ENCODE data around the gene STMP1.
"Not testable (repeated sequence)": the region's sequence is repeated elsewhere in the genome, so short reads cannot be mapped to it uniquely, and the experiment has no call there.

STMP1 gene

DNA sequence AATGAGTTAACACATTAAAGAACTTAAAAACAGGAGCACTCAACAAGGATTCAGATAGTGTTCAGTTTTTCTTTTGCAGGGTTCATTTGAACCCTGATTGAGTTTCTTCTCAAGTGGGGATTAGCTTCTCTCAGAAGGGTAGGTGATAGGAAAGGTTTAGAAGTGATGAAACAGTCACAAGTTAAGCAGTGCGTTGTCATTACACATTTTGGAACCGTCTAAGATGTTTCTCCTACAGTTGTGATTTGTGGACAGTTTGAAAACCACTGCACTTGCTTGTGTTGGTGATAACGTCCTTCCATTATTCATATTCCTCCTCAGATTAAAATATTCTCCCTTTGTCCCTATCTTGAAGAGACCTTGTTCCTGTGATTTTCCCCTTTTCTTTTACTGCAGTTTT lies 2.7 kb downstream of the STMP1 start:
- no peak for DNase-seq

DNA sequence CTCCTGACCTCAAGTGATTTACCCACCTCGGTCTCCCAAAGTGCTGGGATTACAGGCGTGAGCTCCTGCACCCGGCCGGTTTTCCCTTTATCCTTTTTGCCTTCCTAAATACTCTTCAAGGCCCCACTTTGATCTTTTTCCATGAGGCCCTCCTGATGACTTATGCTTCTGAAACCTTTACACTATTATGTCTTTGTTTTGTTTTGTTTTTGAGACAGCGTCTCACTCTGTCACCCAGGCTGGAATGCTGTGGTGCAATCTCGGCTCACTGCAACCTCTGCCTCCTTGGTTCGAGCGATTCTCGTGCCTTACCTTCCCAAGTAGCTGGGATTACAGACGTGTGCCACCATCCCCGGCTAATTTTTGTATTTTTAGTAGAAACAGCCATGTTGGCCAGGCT lies 3.8 kb downstream of the STMP1 start:
- DNase-seq: no peak

DNA sequence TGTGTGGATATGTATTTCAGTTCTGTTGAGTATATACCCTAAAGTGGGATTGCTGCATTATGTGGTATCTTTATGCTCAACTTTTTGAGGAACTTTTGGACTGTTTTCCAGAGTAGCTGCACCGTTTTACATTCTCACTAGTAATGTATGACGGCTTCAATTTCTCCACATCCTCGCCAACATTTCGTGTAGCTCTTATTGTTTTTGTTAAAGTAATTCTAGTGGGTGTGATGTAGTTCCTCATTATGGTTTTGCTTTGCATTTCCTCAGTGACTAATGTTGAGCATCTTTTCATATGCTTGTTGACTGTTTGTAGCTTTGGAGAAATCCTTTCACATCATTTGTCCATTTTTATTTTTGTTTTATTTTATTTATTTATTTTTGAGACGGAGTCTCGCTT lies 4.5 kb downstream of the STMP1 start:
- DNase-seq: no peak

DNA sequence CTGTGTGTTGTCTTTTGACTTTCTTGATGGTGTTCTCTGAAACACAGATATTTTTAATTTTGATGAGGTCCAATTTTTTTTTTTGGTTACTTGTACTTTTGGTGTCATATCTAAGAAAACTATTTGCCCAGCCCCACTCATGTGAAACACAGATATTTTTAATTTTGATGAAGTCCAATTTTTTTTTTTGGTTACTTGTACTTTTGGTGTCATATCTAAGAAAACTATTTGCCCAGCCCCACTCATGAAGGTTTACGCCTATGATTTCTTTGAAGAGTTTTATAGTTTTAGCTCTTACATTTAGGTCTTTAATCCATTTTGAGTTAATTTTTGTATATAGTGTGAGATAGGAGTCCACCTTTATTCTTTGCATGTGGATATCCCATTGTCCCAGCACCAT lies 5.3 kb downstream of the STMP1 start:
- not testable (repeated sequence) for DNase-seq

DNA sequence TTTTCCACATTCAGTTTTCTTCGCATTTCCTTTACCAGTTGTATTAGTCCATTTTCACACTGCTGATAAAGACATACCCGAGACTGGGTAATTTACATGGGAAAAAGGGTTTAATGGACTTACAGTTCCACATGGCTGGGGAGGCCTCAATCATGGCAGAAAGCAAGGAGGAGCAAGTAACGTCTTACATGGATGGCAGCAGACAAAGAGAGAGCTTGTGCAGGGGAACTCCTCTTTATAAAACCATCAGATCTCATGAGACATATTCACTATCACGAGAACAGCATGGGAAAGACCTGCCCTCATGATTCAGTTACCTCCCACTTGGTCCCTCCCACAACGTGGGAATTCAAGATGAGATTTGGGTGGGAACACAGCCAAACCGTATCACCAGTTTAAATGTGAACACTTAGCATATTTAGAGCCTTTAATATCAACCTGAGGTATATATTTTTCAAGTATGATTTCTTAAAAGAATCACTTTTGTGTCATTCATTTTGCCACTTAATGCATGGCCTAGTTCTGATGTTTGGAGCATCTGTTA lies 6.6 kb downstream of the STMP1 start:
- DNase-seq: not testable (repeated sequence)

DNA sequence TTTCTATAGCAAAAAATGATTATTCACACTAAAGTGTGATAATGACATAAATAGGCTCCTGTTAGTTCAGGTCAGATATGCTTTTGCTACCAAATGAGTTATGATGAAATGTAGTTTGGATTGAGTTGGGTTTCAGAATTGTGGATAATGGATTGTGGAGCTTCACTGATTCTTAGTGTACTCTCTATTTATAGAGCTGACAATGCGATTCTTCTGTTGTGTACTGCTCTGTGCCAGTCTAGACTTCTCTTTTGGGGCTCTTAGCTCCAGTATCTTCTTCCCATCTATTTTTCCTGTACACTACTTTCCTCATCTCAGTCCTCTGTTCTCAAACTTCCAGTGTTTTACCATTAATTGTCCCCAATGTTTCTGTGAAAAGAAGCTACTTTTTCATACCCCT lies 7.5 kb downstream of the STMP1 start:
- no peak for DNase-seq

DNA sequence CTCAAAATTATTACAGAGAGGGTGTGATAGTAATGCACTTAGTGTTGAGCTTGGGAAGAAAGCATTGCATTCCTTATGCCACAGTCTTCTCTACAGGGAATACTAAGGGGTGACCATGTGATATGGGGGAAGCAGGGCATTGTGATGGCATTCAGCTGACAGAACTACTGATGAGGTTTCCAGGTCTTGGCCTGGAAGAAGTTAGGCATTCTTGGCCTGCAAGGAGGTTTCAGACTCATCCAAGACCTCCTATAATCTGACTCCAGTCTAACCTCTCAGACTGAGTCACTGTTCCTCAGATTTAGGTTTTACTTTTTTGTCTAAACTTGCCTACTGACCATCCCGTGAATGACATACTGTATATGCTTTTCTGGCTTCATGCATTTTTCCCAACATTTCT lies 7.9 kb downstream of the STMP1 start:
- DNase-seq: no peak

DNA sequence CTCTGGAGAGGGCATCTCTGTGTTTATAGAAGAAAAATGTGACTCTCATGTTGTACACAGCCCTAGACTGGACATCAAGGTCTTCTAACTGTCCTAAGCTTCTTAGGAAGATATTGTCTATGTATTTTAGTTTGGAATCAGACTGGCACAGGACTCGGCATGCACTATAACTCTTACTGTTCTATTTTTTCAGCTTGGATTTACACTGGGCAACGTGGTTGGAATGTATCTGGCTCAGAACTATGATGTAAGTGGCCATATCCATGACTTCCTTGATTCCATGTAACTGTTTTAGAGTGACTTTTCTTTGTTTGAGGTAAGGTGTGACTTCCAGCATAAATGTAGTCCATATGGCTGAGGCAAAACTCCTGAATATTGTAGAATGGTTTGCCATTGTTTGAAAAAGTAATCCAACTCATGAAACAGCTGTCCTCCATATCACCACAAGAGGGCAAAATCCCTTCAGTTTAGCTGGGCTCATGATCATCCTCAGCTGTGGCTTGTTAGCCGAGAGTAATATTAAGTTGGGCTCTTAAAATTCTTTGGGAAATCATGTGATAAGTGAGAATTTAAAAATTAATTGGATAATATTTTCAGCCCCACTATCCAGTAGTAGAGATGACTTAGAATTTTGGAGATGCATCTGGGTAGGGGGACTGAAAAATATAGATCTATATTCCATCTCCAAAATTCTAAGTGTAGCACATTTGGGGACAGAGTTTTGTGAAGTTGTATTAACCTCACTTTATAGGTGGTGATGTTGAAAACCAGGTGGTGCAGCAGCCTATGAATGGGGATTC lies 10.4 kb downstream of the STMP1 start:
- DNase-seq: no peak

DNA sequence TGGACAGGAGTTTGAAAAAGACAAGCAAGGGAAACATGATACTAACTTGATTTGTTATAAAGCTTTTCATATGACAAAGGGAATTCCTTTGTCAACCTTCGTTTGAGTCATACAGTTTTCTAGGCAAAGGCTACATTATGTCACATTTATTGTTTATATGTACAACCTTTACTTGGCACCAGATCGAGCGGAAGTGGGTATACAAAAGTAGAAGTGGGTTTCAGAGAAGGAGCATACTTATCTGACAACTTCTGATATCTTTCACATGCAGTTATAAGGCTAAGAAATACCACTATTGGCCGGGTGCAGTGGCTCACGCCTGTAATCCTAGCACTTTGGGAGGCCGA lies 11.0 kb downstream of the STMP1 start:
- DNase-seq: no peak

DNA sequence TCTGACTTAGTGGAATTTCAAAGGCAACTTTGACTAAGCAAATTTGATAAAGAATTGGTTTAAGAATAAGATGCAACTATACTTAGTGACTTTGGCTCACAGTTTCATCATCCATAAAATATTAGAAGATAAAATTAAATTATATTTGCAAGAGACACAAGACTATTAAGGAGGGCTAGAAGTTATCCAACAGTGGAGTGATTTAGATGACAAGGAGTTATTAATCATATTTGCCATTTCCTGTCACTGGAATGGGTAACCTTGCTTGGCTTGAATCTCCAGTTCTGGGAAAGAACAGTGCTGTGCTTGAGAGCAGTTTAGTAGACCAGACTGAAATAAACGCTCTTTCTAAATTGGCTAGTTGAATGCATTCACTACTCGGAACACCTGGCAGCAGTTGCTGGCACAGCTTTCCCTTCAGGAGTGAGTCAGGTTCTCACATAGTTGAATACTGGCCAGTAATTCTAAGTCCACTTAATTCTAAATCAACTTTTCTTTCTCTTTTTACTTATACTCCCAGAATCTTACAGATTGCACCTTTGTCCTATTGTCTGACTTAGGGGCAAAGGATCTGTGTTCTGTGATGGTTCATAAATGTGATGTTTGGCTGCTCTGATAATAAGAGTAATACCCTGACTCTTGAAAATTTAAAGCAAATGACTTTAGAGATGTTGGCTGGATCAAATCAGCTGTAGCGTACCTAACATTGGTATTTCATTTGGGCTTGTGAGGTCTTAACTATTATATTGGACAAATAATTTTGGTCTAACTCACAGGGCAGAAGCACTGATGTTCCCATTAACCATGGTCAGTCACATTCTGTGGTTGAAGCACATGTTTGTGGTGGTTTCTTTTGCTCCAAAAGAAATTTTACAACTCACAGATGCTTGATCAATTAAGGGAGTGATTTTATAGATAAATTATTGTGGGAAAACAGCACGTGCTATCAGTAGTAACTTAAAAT lies 16.6 kb downstream of the STMP1 start:
- DNase-seq: no peak

DNA sequence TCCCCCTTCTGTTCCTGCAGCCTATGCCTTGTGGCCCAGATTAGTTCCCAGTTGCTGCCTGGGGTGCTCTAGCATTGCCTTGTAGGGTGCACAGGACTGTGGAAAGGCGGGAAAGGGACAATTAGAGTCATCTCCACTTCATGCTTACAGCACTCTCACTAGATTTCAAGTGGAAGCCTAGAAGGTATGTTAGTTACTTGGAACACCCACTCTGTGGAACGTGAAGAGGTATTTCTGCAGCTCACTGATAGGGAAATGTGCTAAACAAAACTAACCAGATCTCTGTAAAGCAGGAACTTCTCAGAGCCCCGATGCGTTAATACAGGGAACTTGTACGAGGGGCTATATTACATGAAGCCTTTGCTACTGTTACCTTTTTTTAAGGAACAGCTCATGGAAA lies 19.4 kb downstream of the STMP1 start:
- no peak for DNase-seq

DNA sequence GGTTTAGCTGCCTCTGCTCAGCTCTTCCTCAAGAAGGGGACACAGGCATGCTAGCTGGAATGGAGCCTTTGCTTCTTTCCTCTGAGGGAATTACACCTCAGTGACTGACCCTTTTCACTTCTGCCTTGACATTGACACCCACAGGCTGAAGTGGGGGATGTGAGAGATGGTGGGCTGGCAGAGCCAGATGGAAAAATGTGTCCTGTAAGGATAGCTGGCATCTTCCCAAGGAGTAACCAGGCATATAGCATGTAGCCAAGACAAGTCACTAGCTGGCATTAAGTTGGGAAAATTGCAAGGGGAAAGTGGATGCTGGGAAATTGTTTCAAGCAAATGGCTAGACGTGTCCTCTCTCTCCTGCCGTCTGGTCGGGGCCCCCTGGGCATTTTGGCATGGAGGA lies 19.9 kb downstream of the STMP1 start:
- DNase-seq: no peak

DNA sequence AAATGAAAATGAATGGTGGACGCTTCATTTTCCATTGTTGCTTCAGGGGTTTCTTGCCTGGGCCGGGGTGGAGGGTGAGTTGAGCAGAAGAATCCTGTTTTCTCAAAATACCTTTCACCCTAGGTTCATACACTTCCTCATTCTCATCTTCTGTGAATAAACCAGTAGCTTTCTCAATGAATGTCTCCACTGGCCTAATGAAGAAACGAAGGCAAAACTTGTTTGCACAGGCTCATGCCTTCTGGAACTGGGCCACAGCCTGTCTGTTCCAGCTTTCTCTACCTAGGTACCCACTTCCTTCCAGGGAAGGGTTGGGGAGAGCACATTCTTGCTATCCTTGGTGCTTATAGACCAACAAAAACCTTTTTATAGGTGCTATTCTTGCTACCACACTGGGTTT lies 21.3 kb downstream of the STMP1 start:
- DNase-seq: no peak

DNA sequence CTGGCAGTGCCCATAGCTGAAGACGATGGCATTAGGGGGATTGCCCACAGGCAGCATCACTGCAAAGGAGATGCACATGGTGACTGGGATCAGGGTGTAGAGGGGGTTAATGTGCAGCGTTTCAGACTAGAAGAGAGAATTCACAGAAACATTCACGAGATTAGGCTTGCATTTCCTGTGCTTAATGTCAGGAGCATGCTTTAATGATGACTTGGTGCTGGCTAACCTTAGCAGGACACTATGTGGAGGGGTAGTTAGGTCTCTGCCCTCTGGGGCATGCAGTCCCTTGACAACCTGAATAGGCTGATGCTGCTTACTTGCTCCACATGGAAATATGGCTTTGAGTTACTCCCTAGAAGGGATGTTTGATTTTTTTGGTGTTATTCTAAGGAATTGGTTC lies 21.8 kb downstream of the STMP1 start:
- DNase-seq: no peak

DNA sequence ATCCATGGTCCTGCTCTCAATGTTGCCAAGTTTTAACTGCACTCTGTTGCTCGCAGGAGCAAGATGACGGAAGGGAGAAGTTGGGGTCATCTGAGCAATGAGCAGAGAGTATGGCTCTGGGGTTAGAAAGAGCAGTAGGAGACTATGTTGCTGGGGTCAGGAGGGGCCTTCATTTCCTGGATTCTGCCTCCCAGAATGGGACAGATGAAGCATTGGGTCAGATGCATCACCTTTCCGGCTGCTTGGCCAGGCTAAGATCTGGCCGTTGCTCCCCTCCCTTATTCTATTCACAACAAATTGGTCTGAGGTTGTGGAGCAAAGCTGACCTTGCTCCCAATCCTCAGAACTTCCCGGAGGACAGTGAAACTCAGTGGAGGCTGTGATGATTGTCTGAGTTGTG lies 22.4 kb downstream of the STMP1 start:
- DNase-seq: no peak

DNA sequence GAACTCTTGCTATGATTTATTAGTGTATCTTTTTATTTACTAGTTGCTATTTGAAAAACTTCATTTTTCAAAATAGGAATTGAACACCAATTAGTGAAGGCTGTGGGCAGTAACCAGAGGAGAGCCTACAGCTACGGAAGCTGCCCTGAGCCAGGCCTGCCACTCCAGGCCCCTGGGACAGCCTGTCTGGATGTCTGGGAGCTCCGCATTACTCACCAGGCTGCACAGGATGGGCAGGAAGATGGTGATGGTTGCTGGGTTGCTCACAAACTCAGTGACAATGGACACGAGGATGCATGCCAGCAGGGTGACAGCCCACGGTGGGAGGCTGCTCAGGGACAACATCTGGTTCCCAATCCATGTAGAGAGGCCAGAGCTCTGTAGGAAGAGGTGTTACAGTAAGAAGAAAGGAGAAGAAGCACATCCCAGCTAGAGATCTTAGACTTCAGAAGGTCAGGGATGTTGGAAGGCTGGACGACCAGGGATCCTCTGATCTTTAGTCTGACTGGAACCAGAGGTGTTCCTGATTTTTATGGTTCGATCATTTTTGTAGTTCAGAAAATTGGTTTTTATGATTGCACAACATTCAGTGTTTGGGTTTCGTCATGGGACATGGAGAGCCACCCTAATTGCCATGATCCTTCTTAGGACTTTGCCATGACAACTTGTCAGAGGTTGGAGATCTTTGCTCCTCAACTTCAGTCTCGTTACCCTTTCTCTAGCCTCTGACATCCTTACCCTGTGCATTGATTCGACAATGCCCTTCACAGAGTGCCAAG lies 23.2 kb downstream of the STMP1 start:
- DNase-seq: no peak

DNA sequence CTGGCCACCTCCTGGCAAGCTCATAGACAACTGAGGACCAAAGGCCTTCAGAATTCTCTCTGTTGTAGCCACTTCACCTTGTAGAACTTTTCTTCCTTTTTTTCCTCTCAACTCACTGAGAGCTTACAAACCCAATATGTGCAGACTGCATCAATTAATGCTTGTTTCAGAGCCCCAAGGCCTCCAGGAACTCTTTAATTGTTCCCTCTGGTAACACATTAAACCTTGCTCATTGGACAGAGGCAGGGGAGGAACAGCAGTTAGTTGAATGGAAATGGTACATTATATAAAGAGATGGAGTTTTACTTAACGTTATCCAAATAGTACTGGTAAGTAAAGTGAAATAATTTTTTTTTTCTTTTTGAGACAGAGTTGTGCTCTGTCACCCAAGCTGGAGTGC lies 25.2 kb downstream of the STMP1 start:
- DNase-seq: no peak

DNA sequence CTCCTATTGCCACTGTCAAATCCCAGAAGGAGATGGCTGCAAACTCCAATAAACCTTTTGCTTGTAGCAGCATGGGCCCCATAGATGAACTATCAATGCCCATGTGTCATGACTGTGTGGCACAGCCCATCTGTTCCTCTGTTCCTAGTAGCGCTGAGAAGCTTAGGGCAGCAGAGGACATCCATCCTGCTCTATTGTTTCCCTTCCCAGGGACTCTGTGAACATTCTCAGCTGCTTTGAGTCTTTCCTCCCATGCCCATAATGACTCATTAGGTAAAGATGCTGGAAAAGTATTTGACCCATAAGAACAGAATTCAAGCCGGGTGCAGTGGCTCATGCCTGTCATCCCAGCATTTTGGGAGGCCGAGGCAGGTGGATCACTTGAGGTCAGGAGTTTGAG lies 28.3 kb downstream of the STMP1 start:
- DNase-seq: no peak

DNA sequence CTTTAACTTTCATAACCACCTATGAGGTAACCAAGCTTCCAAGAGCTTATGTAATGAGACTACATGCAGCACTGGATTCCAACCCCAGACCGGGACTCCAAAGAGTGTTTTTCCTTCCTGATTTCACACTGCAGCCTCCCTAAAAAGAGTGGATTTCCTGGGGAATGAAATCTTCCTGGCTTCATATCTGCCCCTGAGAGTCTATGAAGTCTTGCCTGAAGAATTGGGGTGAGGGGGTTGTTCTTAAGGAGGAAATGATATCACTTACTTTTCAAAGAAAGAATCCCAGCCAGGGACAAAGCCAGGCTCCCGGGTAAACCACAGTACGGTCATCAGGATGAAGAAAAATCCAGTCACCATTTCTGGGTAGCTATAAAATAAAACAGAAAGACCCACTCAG lies 29.7 kb downstream of the STMP1 start:
- no peak for DNase-seq

DNA sequence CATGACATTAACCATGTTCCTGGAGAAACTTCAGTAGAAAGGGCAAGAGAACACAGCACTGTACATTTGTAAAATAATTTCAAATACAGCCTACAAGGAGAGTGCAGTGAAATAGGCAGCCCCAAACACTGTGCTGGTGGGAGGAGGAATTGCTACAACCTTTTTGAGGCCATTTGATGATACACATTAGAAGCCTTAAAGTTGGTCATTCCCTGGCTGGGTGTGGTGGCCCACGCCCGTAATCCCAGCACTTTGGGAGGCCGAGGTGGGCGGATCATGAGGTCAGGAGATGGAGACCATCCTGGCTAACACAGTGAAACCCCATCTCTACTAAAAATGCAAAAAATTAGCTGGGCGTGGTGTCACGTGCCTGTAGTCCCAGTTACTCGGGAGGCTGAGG lies 30.3 kb downstream of the STMP1 start:
- DNase-seq: not testable (repeated sequence)

DNA sequence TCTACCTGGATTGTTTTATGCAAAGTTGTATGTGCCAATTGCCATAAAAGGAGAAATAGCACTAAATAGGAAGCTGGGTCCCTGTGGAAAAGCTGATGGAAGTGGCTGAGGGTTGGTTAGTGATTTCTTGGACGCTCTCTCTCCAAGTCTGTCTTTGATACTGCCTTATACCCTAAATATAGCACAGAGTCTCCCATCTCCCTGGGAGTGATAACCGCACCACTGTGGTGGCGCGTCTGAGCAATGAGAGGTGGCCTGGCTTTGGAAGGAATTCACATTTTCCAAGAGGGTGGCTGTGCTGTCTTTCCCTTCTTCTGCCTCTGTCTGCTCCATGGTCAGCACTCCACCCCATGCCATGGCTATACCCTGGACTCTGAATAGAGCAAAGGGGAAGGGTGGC lies 31.2 kb downstream of the STMP1 start:
- DNase-seq: no peak

DNA sequence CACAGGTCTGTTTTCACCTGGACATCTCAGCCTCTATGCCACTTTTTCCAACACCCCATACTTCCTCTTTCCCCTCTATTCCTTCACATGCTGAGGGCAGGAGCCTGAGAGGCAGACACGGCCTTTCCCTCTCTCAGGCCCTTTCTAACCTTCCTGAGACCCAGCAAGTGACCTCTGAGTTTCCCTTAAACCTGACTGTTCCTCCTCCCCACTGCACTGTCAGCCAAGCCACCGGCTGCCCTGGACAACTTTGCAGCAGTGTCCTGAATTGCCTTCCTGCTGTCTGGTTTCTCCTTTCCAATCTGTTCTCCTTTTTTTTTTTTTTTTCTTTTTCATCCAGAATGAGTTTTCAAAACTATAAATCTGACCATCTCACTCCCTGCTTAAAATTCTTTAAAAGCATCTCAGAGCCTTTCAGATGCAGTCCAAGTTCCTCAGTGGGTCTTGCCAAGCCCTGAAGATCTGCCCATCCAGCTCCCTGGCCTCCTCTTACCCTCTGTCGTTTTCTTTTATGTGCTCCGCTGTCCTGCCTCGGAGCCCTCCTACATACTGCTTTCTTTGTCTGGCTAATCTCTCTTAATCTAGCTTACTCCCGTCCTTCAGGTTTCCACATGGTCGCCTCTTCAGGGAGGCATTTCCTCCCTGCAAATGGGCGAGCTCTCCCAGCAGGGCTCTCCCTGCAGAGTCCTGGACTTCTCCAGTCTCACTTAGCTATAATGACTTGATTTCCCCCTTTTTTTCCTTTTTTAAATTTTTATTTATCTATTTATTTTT lies 35.1 kb downstream of the STMP1 start:
- DNase-seq: no peak
